ENCODE results near the gene INPP5E. TPM values are rescaled to one million over a fixed set of nuclear protein-coding genes. Genes with fewer than 3 reads are reported as not detected.

INPP5E gene
- total RNA-seq, 1 experiment from 2014 or later = 10.4 TPM

- H3K27me3 ChIP-seq = no peaks in the 10 kb centered on the region
- DNase-seq = no peak
- H3K4me3 ChIP-seq = no peak overlapping the region
- H3K36me3 ChIP-seq = peaks cover 70% of the 10 kb centered on the region
- H3K9me3 ChIP-seq = no peaks in the 10 kb centered on the region
These were observed 46.9 kb downstream of the INPP5E start for GRCh38 chr9:136392538-136393449.

GRCh38 chr9:136391737-136392537 is 47.7 kb downstream of the INPP5E start:
- H3K4me3 ChIP-seq = no peak overlapping the region
- no peaks in the 10 kb centered on the region for H3K9me3 ChIP-seq
- peaks cover 71% of the 10 kb centered on the region for H3K36me3 ChIP-seq
- DNase-seq = no peak
- no peaks in the 10 kb centered on the region for H3K27me3 ChIP-seq

- peaks cover 60% of the 10 kb centered on the region for H3K36me3 ChIP-seq
- no peaks in the 10 kb centered on the region for H3K27me3 ChIP-seq
- H3K9me3 ChIP-seq = no peaks in the 10 kb centered on the region
- DNase-seq = no peak
- no peak overlapping the region for H3K4me3 ChIP-seq
These were observed 50.2 kb downstream of the INPP5E start for GRCh38 chr9:136389396-136389795.

GRCh38 chr9:136387217-136387616 is 52.4 kb downstream of the INPP5E start:
- no peaks in the 10 kb centered on the region for H3K27me3 ChIP-seq
- DNase-seq = no peak
- peaks cover 48% of the 10 kb centered on the region for H3K36me3 ChIP-seq
- H3K4me3 ChIP-seq = no peak overlapping the region
- H3K9me3 ChIP-seq = no peaks in the 10 kb centered on the region

- no peak for DNase-seq
- Histone ChIP-seq H3K27me3 (no peaks in the 10 kb centered on the region), H3K4me3 (no peak overlapping the region), H3K9me3 (no peaks in the 10 kb centered on the region), H3K36me3 (peaks cover 38% of the 10 kb centered on the region)
These were observed 53.6 kb downstream of the INPP5E start for GRCh38 chr9:136386018-136386417.

GRCh38 chr9:136385015-136385414 is 54.6 kb downstream of the INPP5E start:
- Histone ChIP-seq H3K4me3 (no peak overlapping the region), H3K9me3 (no peaks in the 10 kb centered on the region), H3K27me3 (no peaks in the 10 kb centered on the region), H3K36me3 (peaks cover 39% of the 10 kb centered on the region)
- DNase-seq = no peak

- Histone ChIP-seq H3K36me3 (peaks cover 30% of the 10 kb centered on the region), H3K4me3 (no peak overlapping the region), H3K9me3 (no peaks in the 10 kb centered on the region), H3K27me3 (no peaks in the 10 kb centered on the region)
- no peak for DNase-seq
These were observed 56.2 kb downstream of the INPP5E start for GRCh38 chr9:136383436-136383835.

- no peak for DNase-seq
- H3K4me3 ChIP-seq = no peak overlapping the region
- H3K9me3 ChIP-seq = no peaks in the 10 kb centered on the region
- H3K36me3 ChIP-seq = peaks cover 21% of the 10 kb centered on the region
- no peaks in the 10 kb centered on the region for H3K27me3 ChIP-seq
These were observed 57.6 kb downstream of the INPP5E start for GRCh38 chr9:136381966-136382513.

GRCh38 chr9:136381311-136381710 is 58.3 kb downstream of the INPP5E start:
- no peaks in the 10 kb centered on the region for H3K9me3 ChIP-seq
- no peaks in the 10 kb centered on the region for H3K27me3 ChIP-seq
- no peak overlapping the region for H3K4me3 ChIP-seq
- no peak for DNase-seq
- H3K36me3 ChIP-seq = peaks cover 15% of the 10 kb centered on the region

- H3K4me3 ChIP-seq = no peak overlapping the region
- peaks cover 15% of the 10 kb centered on the region for H3K36me3 ChIP-seq
- no peaks in the 10 kb centered on the region for H3K9me3 ChIP-seq
- no peak for DNase-seq
- H3K27me3 ChIP-seq = no peaks in the 10 kb centered on the region
These were observed 59.3 kb downstream of the INPP5E start for GRCh38 chr9:136380381-136380780.

GRCh38 chr9:136379891-136380290 is 59.8 kb downstream of the INPP5E start:
- Histone ChIP-seq H3K9me3 (no peaks in the 10 kb centered on the region), H3K36me3 (peaks cover 11% of the 10 kb centered on the region), H3K27me3 (no peaks in the 10 kb centered on the region), H3K4me3 (no peak overlapping the region)
- DNase-seq = no peak

- Histone ChIP-seq H3K4me3 (no peak overlapping the region), H3K36me3 (peaks cover 8% of the 10 kb centered on the region), H3K9me3 (no peaks in the 10 kb centered on the region), H3K27me3 (no peaks in the 10 kb centered on the region)
- no peak for DNase-seq
These were observed 60.2 kb downstream of the INPP5E start for GRCh38 chr9:136379401-136379800.

- no peak for DNase-seq
- Histone ChIP-seq H3K27me3 (no peaks in the 10 kb centered on the region), H3K36me3 (peaks cover 4% of the 10 kb centered on the region), H3K4me3 (no peak overlapping the region), H3K9me3 (no peaks in the 10 kb centered on the region)
These were observed 60.7 kb downstream of the INPP5E start for GRCh38 chr9:136379003-136379287.

Other genes starting within 250 kb of the INPP5E start
- not detected in 2 replicates for gene LHX3, start 234.7 kb downstream of the INPP5E start, total RNA-seq (2014; rRNA removed; shearing (Covaris generic); ENCODE audit: low replicate concordance)
- 22.7 and 28.2 TPM in 2 replicates for gene QSOX2, start 194.0 kb downstream of the INPP5E start, total RNA-seq (2014; rRNA removed; shearing (Covaris generic); ENCODE audit: low replicate concordance)
- gene CCDC187, start 135.8 kb downstream of the INPP5E start, total RNA-seq (2014; rRNA removed; shearing (Covaris generic); ENCODE audit: low replicate concordance) = 0.02 TPM in 1 of 2 replicates, not detected in the other
- gene GPSM1, start 112.3 kb downstream of the INPP5E start, total RNA-seq (2014; rRNA removed; shearing (Covaris generic); ENCODE audit: low replicate concordance) = 31.4 and 46.3 TPM in 2 replicates
- 15.2 and 47.9 TPM in 2 replicates for gene DNLZ, start 76.1 kb downstream of the INPP5E start, total RNA-seq (2014; rRNA removed; shearing (Covaris generic); ENCODE audit: low replicate concordance)
- gene CARD9, start 66.2 kb downstream of the INPP5E start, total RNA-seq (2014; rRNA removed; shearing (Covaris generic); ENCODE audit: low replicate concordance) = 1.7 TPM in 1 of 2 replicates, not detected in the other
- gene SNAPC4, start 39.7 kb downstream of the INPP5E start, total RNA-seq (2014; rRNA removed; shearing (Covaris generic); ENCODE audit: low replicate concordance) = 9.1 and 14.1 TPM in 2 replicates
- 65.6 and 95.9 TPM in 2 replicates for gene ENTR1, start 29.2 kb downstream of the INPP5E start, total RNA-seq (2014; rRNA removed; shearing (Covaris generic); ENCODE audit: low replicate concordance)
- gene PMPCA, start 29.2 kb downstream of the INPP5E start, total RNA-seq (2014; rRNA removed; shearing (Covaris generic); ENCODE audit: low replicate concordance) = 56.3 and 83.7 TPM in 2 replicates
- gene SEC16A, start 43.2 kb upstream of the INPP5E start, total RNA-seq (2014; rRNA removed; shearing (Covaris generic); ENCODE audit: low replicate concordance) = 4.3 and 7.5 TPM in 2 replicates
- 4.4 and 4.7 TPM in 2 replicates for gene NOTCH1, start 106.2 kb upstream of the INPP5E start, total RNA-seq (2014; rRNA removed; shearing (Covaris generic); ENCODE audit: low replicate concordance)
- gene EGFL7, start 223.1 kb upstream of the INPP5E start, total RNA-seq (2014; rRNA removed; shearing (Covaris generic); ENCODE audit: low replicate concordance) = 24.5 and 25.9 TPM in 2 replicates
- gene AGPAT2, start 247.6 kb upstream of the INPP5E start, total RNA-seq (2014; rRNA removed; shearing (Covaris generic); ENCODE audit: low replicate concordance) = 58.8 and 116 TPM in 2 replicates